ENCODE results near the gene KSR1.

The KSR1 gene

DNA sequence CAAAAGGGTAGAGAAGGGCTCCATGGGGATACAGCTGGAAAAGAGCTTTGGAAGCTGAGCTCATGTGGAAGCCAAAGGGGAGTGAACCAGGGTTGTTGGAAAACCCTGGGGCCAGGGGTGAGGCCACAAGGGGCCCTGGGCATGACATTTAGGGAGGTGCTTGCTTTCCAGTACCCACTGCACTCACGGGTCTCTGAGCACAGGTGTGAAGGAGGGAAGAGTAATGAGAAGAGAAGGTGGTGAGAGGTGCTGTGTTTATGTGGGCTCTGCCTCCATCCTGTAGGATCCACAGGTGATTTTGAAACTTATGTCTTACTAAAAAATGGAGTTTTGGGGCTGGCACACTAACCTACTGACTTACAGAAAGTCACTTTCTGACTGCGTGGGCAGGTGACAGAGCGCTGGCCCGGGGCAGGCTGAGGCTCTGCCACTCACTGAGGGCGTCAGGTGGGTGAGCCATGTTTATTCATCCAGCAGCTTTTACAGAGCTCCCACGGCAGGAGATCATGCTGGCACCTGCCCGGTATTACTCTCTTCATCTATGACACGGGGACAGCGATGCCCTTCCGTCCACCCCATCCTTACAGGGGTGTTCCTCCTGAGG is 18.9 kb downstream of the KSR1 start:
- no peak for DNase-seq

DNA sequence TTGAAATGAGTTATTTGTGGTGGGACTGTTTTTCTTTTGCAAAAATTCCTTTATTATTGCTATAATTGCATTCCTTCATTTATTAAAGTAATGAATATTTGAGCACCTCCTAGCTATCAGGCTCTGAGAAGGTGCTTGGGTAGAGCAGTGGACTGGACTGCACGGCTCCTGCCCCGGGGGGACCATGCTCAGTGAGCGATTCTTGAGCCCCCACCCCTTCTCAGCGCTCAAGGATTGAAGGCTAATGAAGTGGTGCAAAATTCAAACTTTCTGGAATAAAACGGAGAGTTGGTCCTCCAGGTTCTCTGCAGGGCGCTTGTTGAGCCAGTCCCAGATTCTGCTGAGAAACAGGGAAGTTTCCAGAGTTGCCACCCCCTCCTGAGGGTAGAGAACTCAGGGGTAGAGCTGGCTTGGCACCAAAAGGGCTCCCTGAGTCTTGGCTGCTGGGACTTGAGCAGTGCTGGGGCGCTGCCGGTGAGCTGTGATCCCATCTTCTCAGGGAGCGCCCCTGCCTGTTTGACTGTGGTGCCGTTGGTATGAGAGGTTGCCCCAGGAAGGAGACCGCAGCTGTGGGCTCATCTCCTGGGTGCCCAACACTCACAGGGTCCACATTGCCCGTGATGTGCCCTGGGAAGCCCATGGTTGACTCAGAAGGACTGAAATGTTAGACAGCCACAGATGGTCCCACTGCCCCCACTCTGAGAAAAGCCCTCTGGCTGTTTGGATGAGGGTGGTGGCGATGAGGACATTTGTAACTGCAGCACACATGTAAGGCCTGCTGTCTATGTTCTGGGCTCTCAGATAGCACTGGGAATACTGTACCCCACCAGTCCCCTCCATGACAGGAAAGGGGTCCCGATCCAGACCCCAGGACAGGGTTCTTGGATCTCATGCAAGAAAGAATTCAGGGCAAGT is 20.0 kb downstream of the KSR1 start:
- DNase-seq = no peak

DNA sequence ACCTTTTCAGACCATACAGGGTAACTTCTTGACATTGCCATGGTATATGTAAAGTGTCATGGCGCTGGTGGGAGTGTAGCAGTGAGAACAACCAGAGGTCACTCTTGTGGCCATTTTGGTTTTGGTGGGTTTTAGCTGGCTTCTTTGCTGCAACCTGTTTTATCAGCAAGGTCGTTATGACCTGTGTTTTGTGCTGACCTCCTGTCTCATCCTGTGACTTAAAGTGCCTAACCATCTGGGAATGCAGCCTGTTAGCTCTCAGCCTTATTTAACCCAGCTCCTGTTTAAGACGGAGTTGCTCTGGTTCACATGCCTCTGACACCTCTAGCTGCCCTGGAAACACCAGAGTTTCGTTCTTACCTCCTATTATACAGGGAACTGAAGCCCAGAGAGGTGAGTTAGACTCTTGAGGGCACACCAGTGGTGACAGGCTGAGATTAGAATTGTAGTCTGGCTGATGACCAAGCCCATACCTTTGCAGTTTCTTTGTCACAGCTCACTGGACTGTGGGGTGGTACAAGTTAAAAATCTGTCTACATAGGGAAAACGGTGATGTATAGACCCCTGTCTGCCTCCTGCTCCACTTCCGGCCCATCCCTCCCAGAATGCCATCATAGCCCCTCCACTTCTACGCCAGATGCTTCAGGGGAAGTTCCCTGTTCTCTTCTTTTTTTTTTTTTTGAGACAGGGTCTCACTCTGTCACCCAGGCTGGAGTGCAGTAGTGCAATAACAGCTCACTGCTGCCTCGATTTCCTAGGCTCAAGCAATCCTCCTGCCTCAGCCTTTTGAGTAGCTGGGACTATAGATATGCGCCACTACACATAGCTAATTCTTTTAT is 21.0 kb downstream of the KSR1 start:
- DNase-seq = no peak

DNA sequence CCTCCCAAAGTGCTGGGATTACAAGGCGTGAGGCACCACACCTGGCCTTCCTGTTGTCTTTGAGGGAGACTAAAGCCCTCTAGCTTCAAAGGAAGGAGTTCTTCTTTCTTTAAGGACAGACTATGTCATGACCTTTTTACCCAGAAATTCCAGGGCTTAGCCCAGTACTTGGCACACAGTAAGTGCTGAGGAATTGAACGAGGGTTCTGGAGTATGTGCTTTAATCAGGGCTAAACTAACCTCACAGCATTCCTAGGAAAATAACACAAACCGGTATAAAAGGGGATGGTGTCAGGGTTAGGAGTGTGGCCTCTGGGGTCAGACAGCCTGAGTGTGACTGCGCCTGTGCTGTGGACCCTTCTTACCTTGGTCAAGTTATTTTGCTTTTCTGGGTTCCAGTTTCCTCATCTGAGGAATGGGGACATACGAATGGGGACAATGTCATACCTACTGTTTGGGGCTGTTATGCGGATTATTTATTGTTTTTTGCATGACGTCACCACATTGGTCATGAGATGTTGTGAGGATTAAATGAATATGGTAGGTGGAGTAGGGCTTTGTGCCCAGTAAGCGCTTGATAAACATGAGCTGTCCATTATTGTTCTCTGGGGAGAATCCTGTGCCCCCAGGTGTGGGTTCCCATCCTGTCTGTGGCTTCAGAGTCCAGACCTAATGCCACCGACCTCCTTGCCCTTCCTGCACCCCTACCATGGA is 21.9 kb downstream of the KSR1 start:
- no peak for DNase-seq

DNA sequence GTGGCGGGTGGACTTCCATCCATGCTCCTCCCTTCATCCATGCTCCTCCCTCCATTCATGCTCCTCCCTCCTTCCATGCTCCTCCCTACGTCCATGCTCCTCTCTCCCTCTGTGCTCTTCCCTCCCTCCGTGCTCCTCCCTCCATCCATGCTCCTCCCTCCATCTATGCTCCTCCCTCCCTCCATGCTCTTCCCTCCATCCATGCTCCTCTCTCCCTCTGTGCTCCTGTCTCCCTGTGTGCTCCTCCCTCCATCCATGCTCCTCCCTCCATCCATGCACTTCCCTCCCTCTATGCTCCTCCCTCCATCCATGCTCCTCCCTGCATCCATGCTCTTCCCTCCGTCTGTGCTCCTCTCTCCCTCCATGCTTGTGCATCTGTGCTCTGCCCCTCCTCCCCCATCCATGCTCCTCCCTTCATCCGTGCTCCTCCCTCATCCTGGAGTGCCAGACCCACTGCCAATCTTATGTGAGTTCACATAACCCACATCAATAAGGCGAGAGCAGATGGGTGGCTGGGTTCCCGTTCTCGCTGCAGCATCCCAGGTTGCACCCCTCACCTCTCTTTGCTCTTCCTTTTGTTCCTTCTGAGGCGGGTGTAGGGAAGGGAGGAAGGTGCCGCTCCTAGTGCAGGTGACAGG is 22.8 kb downstream of the KSR1 start:
- no peak for DNase-seq

DNA sequence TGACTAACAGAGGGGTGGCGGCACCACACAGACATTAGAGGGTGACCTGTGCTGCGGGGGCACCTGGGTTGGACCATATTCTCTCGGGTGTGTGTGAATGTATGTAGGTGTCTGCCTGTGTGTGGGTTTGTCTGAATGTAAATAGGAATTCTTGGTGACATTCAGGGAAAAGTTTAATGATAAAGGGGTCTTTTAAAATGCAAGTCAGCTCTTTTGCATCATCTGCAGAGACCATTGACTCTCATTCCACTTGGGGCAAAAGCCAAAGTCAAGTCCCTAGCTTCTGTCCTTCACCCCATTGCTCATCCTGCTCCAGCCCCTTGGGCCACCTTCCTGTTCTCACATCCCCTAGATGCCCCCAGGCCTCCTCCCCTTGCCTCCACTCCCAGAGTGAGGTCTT is 23.6 kb downstream of the KSR1 start:
- DNase-seq = no peak

DNA sequence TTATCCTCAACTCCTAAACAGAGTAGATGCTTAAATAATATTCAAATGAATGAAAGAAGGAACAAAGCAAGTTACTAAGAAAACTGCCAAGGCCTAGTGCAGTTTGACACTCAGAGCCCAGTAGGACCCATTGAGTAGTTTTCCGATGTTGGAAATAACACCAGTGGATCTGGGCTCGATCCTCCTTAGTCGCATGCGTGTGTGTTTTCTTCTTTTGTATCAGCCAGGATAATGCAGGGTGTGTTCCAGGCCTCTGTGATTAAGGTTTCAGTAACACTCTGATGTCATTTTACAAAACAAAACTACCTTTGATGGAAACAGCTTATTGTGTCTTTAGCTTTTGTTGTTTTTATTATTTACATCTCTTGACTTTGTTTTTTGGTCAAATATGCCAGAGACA is 24.5 kb downstream of the KSR1 start:
- DNase-seq = no peak

DNA sequence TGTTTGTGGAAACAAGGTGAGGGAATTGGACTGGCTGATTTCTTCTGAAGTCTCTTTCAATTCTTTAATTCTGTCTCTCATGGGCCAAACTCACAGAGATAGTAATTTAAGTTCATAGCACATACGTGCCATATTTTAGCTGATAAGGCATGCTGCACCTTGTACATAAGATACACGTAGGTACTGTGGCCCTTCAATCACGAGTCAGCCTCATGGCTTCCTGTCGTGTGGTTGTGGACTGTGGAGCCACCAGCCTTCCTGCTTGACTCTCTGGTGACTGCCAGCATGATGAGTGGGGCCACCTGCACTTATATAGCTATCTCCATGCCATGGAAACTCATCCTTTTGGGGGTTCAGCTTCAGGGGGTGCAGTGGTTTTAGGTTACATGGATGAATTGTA is 25.1 kb downstream of the KSR1 start:
- no peak for DNase-seq

DNA sequence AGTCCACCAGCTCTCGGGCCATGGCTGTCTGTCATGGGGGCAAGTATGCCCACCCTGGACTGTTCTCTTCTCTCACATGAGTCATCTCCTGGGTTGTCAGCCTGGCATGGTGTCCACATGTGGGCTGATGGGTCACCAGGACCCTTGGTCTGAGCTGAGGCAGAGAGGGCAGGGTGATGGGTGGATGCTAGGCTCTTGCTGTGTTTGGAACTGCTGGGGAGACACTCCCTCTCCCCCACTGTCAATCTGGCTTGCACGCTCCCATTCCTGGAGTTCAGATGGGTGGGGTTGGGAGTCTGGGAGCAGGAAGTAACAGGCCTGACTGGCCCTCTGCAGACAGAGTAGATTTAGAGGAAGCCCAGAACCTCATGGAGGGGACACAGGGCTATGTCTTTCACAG is 28.9 kb downstream of the KSR1 start:
- no peak for DNase-seq

DNA sequence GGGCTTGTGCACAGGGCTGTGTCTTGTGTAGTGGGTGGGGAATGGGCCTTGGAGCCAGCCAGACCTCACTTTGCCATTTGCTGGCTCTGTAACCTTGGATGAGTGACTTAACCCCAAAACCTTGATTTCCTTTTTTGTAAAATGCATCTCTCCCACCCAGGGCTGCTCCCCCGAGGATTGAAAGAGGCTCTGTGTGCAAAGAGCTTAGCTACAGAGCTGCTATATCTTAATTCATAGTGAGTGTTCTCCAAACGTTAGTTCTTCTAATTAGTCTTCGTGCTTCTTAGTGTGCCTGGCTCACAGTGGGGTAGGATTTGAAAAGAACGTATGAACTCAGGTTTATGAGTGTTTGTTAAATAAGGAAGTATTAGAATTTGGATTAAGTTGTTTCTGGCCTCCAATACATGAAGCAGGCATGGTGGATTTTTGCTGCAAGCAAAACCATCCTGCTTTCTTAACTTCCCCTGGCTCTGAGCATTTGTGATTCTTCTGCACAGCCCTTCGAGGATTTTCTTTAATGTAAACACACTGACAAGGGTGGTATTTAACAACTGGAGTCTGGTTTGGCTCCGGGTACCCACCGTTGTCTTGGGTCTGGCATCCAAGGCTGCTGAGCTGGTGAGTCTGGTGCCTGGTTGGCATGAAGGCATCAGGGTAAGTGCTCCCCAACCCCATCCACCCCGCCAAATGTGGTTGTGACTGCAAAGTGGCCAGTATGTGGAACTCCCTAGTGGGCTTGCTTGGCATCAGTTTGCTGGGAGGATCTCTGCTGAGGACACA is 29.7 kb downstream of the KSR1 start:
- DNase-seq = no peak

DNA sequence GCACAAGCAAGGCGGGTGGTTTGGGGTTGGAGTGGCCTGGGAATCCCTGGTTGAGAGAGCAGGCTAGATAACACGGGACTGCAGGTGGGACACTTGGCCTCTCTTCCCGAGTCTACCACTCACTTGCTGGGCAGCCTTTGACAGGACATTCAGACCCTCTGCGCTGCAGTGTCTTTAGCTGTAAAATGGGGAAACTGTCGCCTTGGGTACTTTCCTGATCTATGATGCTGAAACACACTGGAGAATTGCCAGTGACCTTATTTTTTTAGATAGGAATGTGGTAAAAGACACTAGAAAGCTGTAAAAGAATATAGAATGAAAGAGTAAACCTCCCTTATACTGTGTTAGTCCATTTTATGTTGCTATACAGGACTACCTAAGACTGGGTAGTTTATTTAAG is 30.5 kb downstream of the KSR1 start:
- DNase-seq = no peak

DNA sequence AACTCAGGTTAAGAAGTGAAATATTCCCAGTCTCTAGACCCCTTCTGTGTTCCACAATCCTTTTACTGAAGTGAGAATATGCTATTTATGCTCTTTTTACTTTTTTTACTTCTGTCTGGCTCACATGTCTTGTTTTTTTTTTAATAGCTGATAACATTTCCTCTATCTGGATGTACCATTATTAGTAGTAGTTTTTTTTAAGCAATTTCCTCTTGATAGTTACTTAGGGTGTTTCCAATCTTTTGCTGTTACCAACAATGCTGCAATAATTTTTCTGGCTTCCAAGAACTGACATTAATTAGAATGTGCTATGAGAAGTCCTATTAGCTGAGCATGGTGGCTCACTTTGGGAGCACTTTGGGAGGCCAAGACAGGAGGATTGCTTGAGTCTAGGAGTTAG is 32.0 kb downstream of the KSR1 start:
- DNase-seq = no peak

DNA sequence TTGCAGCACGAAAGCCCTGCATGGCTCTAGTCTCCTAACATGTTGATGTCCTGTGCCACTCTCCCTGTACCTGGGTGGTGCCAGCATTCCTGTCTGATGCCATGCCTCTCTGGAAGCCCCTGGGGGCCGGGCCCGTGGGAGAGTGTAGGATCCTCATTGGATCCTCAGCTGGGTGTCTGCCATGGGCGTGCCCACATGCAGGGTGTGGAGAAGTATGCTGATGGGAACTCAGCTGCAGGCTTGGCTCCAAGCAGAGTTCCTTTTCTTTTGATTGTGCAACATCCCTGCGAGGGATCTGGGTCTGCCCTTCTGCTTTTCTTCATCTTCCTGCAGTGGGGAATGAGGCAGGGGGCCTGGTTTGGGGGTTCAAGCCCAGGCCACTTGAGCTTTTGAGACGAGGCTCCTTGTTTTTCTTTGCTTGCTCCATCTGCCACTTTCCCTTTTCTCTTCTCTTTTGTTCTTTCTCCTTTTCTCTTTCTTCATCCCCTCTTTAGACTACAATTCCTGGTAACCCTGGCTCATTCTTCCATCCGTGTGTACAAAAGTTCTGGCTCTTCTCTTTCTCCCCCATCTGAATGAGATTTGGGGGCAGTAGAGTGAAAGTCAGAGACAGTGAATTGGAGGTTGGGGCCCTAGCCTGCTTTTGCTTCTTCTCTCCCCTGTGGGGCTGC is 32.9 kb downstream of the KSR1 start:
- DNase-seq = no peak

DNA sequence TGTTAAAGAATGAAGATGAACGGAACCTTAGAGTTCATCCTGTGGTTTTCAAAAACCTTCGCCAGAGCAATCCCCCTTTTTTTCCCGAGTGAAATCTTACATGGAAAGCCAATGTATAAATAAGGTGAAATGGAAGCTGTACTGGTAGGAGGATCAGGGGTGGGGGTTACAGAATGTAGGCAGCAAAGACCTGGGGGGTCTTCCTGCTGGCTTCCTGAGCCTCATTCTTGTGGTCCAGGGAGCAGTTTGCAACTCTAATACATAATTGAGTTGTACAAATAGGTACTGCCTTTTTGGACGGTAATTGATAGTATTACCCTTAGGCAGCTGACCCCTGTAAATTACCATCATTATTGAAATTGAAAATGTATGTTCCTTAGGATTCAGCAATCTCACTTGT is 34.1 kb downstream of the KSR1 start:
- DNase-seq = no peak

DNA sequence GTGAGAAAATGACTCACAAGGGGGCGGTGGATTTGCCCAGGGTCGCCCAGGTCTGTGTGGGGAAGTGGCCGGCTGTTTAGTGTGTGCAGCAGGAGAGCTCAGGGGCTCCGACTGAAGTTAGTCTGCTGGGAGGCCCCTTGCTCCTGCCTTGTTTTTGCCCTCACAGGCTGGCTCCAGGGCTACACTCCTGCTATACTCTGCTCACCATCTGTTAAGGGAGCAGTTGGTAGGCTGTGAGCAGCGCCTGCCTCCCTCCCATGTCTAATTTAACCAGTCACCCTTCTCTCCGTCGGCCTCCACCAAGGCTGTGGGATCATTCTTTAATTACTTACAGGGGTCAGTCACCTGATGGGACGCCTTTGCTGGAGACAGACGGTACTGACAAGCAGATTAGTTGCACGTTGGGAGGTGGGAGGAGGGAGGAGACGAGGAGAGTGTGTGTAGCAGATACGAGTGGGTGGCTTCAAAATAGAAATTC is 35.5 kb downstream of the KSR1 start:
- DNase-seq = no peak

DNA sequence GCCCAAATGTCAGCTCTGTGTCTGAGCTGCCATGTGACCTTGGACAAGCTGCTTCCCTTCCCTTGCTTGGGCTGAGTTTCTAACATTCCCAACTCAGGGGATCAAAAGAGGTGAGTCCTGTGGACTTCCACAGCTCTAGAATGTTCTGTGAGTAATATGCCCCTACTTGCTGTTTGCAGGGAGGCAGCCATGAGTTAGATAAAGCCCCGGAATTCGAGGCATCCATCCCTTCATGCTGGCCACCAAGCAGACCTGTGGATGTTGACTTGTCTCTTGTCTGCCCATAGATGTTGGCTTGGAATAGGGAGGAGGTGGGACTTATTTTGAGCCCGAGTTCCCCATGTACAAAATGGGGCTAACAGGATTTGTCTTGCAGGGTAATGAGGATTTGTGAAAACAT is 36.2 kb downstream of the KSR1 start:
- DNase-seq = no peak

DNA sequence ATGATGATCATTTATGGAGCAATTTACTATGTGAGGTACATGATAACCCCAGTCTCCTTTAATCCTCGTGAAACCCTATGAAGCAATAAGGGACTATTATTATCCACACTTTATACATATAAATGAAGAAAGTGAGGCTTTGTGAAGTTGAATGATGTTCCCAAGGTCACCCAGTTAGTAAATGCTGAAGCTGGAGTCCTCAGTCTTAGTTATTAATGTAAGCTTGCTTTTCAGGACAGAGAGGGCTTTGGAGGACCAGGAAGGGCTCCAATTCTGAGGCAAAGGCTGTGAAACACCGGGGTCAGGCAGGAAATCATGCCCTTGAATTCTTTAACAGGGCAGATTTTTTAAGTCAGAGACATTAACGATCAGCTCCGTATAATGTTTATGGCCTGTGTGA is 36.8 kb downstream of the KSR1 start:
- DNase-seq = no peak

DNA sequence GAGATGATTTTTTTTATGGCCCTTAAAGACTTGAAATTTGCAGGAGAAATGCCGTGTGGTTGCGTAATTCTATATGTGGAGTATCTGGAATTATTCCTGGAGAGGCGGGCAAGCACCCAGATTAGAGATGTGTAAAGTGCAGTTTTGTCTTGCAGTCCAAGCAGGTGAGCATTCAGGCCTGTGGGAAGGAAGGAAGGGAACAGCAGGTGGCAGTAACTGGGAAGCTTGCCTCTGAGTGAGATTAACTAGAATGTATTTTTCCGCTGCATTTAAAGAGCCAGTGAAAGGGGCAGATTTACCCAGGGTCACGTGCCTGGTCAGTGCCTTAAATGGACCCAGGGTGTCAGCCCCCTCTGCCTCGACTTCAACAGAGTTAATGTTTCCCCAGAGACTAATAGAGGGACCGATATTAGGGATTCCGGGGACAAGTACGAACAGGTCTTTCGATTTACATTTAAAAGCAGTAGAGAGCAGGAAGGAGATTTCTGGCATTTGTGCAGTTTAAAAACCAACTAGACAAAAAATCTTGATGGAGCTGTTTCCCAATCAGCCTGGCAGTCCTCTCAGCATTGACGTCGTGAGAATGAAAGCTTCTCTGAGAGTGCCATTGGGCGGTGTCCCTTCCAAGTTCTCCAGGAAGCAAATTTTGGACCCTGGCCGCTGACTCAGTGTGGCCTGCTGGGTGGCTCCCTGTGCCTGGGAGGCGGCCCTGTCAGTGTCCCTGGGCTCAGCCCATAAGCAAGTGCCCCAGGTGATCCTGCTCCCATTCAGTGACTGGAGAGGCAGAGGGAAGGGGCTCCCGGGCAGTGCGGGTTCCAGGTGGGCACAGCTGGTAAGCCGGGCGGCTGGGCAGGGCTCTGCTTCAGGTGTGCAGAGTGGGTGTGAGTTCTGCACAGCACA is 38.2 kb downstream of the KSR1 start:
- no peak for DNase-seq

DNA sequence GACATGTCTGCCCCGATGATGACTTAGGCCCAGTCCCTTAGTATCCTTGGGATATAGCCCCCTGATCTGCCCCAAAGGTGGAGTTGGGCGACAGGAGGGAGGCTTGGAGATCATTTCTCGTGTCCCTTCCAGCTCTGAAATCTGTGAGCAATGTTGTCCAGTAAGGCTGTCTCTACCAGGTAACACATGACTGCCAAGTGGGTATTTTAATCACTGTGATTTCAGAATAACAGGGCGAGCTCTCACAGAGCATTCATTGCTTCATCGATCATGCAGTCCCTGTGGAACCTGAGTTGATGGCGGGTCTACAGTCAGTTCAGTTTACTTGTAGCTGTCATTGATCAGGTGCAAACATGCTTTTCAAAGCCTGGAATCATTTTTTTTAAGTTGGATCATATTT is 39.2 kb downstream of the KSR1 start:
- DNase-seq = no peak

DNA sequence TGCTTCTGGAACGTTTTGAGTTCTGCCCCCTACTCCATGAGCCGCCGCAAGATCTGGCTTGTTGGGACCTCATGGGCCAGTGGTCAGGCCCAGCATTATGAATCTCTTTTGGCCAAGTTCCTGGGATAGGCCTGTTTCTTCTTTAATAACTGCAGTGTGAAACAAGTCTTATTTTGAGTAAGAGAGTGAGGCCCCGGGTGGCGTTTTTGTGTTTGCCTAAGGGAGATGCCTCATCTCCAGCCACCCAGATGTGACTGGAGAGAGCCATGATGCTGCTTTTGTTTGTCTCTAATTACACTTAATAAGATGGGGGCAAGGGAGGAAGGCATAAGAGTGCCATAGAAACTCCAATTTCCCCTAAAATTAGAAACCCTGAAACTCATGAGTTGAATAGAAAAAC is 39.8 kb downstream of the KSR1 start:
- DNase-seq = no peak
